Measurements from ENCODE around the gene NANS. TPM values are rescaled to one million over a fixed set of nuclear protein-coding genes. Genes with fewer than 3 reads are reported as not detected.

Gene NANS
- total RNA-seq, 1 donor from 2014 or later: 13.0 TPM

- H3K79me2 ChIP-seq (ENCODE audit: low read depth): no peaks in the 10 kb centered on the region
- Mint-ChIP-seq H3K4me1 (peaks cover 16% of the 10 kb centered on the region), H3K9me3 (peaks cover 2% of the 10 kb centered on the region), H3K36me3 (no peaks in the 10 kb centered on the region), H3K27me3 (ENCODE audit: insufficient read depth, low read depth) (peaks cover 9% of the 10 kb centered on the region), H3K27ac (no peak overlapping the region), H3K4me3 (no peak overlapping the region)
- peaks cover 12% of the 10 kb centered on the region for H3F3A ChIP-seq (ENCODE audit: low read depth)
- H3K4me2 ChIP-seq: no peak overlapping the region
- H3K36me3 ChIP-seq: no peaks in the 10 kb centered on the region
- no peak overlapping the region for H3K9ac ChIP-seq
- DNase-seq (ENCODE audit: low spot score): no peak
- H3K27ac ChIP-seq: no peak overlapping the region
- peak overlapping the region; percentile 78 for H2AFZ ChIP-seq (replicated peaks)
- no peaks in the 10 kb centered on the region for H3K9me3 ChIP-seq (ENCODE audit: low read depth)
- H3K4me1 ChIP-seq: peaks cover 16% of the 10 kb centered on the region
- no peak for TF ChIP-seq EZH2phosphoT487 (IDR thresholded peaks at IDR 0.05)
- TF ChIP-seq EZH2 (IDR thresholded peaks at IDR 0.05): no peak
- TF ChIP-seq CTCF (IDR thresholded peaks at IDR 0.05): no peak
- no peak overlapping the region for H3K4me3 ChIP-seq
- H4K20me1 ChIP-seq (ENCODE audit: low read depth): no peaks in the 10 kb centered on the region
- H3K27me3 ChIP-seq: peaks cover 15% of the 10 kb centered on the region
Observed at GRCh38 chr9:98092613-98092931, 36.0 kb downstream of the NANS start.

GRCh38 chr9:98094316-98094715, 37.8 kb downstream of the NANS start:
- no peak for DNase-seq (ENCODE audit: low spot score)
- no peak overlapping the region for H3K4me3 Mint-ChIP-seq
- Histone ChIP-seq H3K9me3 (ENCODE audit: low read depth) (no peaks in the 10 kb centered on the region), H3K4me3 (no peak overlapping the region), H3K79me2 (ENCODE audit: low read depth) (no peaks in the 10 kb centered on the region), H3K4me1 (peaks cover 16% of the 10 kb centered on the region), H3K4me2 (no peak overlapping the region), H2AFZ (replicated peaks) (no peak overlapping the region), H3F3A (ENCODE audit: low read depth) (peaks cover 5% of the 10 kb centered on the region), H3K36me3 (no peaks in the 10 kb centered on the region), H3K27me3 (no peaks in the 10 kb centered on the region), H4K20me1 (ENCODE audit: low read depth) (no peaks in the 10 kb centered on the region), H3K9ac (no peak overlapping the region), H3K27ac (no peak overlapping the region)
- H3K27ac Mint-ChIP-seq: no peak overlapping the region
- peaks cover 18% of the 10 kb centered on the region for H3K4me1 Mint-ChIP-seq
- no peaks in the 10 kb centered on the region for H3K9me3 Mint-ChIP-seq
- H3K36me3 Mint-ChIP-seq: no peaks in the 10 kb centered on the region
- H3K27me3 Mint-ChIP-seq (ENCODE audit: insufficient read depth, low read depth): peaks cover 5% of the 10 kb centered on the region
- TF ChIP-seq EZH2phosphoT487 (IDR thresholded peaks at IDR 0.05): no peak
- TF ChIP-seq EZH2 (IDR thresholded peaks at IDR 0.05): no peak
- TF ChIP-seq CTCF (IDR thresholded peaks at IDR 0.05): no peak

GRCh38 chr9:98094851-98095250, 38.3 kb downstream of the NANS start:
- Histone ChIP-seq H3K4me3 (no peak overlapping the region), H3K4me1 (peaks cover 16% of the 10 kb centered on the region), H3K79me2 (ENCODE audit: low read depth) (no peaks in the 10 kb centered on the region), H3K9me3 (ENCODE audit: low read depth) (no peaks in the 10 kb centered on the region), H2AFZ (replicated peaks) (no peak overlapping the region), H3K27ac (no peak overlapping the region), H3K27me3 (no peaks in the 10 kb centered on the region), H3F3A (ENCODE audit: low read depth) (peaks cover 5% of the 10 kb centered on the region), H3K9ac (no peak overlapping the region), H3K36me3 (no peaks in the 10 kb centered on the region), H3K4me2 (no peak overlapping the region), H4K20me1 (ENCODE audit: low read depth) (no peaks in the 10 kb centered on the region)
- Mint-ChIP-seq H3K27ac (no peak overlapping the region), H3K4me1 (peaks cover 18% of the 10 kb centered on the region), H3K9me3 (no peaks in the 10 kb centered on the region), H3K27me3 (ENCODE audit: insufficient read depth, low read depth) (peaks cover 5% of the 10 kb centered on the region), H3K36me3 (no peaks in the 10 kb centered on the region), H3K4me3 (no peak overlapping the region)
- TF ChIP-seq CTCF (IDR thresholded peaks at IDR 0.05): no peak
- TF ChIP-seq EZH2phosphoT487 (IDR thresholded peaks at IDR 0.05): no peak
- TF ChIP-seq EZH2 (IDR thresholded peaks at IDR 0.05): no peak
- no peak for DNase-seq (ENCODE audit: low spot score)

GRCh38 chr9:98095401-98095800, 38.9 kb downstream of the NANS start:
- peak overlapping the region; percentile 62 for H3K4me3 Mint-ChIP-seq
- H3K4me1 Mint-ChIP-seq: peaks cover 18% of the 10 kb centered on the region
- H3K27me3 Mint-ChIP-seq (ENCODE audit: insufficient read depth, low read depth): peaks cover 5% of the 10 kb centered on the region
- Histone ChIP-seq H3K36me3 (no peaks in the 10 kb centered on the region), H3K79me2 (ENCODE audit: low read depth) (no peaks in the 10 kb centered on the region), H3K4me1 (peaks cover 16% of the 10 kb centered on the region), H2AFZ (replicated peaks) (no peak overlapping the region), H3K4me2 (no peak overlapping the region), H4K20me1 (ENCODE audit: low read depth) (no peaks in the 10 kb centered on the region), H3K27ac (no peak overlapping the region), H3K9ac (no peak overlapping the region), H3K27me3 (no peaks in the 10 kb centered on the region), H3K9me3 (ENCODE audit: low read depth) (no peaks in the 10 kb centered on the region), H3K4me3 (no peak overlapping the region), H3F3A (ENCODE audit: low read depth) (peaks cover 5% of the 10 kb centered on the region)
- no peak for TF ChIP-seq EZH2 (IDR thresholded peaks at IDR 0.05)
- no peak for TF ChIP-seq CTCF (IDR thresholded peaks at IDR 0.05)
- no peak for TF ChIP-seq EZH2phosphoT487 (IDR thresholded peaks at IDR 0.05)
- H3K9me3 Mint-ChIP-seq: no peaks in the 10 kb centered on the region
- H3K36me3 Mint-ChIP-seq: no peaks in the 10 kb centered on the region
- H3K27ac Mint-ChIP-seq: no peak overlapping the region
- no peak for DNase-seq (ENCODE audit: low spot score)

All from neural progenitor cell (in vitro differentiated cells).